Measurements from ENCODE around the gene PARD6G. TPM values are rescaled to one million over a fixed set of nuclear protein-coding genes. Genes with fewer than 3 reads are reported as not detected.

Gene PARD6G
- total RNA-seq, 1 donor from 2014 or later: 30.7 TPM

DNA sequence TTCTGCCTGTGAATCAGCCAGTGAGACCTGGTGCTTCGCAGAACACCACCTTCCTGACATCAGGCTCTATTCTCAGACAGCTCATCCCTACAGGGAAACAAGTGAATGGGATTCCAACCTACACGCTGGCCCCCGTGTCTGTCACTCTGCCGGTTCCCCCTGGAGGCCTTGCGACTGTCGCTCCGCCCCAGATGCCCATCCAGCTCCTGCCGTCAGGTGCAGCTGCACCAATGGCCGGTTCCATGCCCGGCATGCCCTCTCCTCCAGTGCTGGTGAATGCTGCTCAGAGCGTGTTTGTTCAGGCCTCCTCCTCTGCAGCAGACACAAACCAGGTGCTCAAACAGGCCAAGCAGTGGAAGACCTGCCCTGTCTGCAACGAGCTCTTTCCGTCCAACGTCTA is 110.2 kb downstream of the PARD6G start:
- no peak for DNase-seq (ENCODE audit: low spot score in 2 of 2, unreplicated experiment in 2 of 2)
- H3K27ac Mint-ChIP-seq: no peak overlapping the region
- peaks cover 3% of the 10 kb centered on the region for H3K4me1 Mint-ChIP-seq
- H3K4me3 Mint-ChIP-seq: no peak overlapping the region
- TF ChIP-seq, protein P1, sequence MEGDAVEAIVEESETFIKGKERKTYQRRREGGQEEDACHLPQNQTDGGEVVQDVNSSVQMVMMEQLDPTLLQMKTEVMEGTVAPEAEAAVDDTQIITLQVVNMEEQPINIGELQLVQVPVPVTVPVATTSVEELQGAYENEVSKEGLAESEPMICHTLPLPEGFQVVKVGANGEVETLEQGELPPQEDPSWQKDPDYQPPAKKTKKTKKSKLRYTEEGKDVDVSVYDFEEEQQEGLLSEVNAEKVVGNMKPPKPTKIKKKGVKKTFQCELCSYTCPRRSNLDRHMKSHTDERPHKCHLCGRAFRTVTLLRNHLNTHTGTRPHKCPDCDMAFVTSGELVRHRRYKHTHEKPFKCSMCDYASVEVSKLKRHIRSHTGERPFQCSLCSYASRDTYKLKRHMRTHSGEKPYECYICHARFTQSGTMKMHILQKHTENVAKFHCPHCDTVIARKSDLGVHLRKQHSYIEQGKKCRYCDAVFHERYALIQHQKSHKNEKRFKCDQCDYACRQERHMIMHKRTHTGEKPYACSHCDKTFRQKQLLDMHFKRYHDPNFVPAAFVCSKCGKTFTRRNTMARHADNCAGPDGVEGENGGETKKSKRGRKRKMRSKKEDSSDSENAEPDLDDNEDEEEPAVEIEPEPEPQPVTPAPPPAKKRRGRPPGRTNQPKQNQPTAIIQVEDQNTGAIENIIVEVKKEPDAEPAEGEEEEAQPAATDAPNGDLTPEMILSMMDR (IDR thresholded peaks at IDR 0.05; ENCODE audit: unreplicated experiment): no peak
- H3K36me3 Mint-ChIP-seq: peaks cover 40% of the 10 kb centered on the region
- no peaks in the 10 kb centered on the region for H3K9me3 Mint-ChIP-seq
- no peaks in the 10 kb centered on the region for H3K27me3 Mint-ChIP-seq (ENCODE audit: low read depth)

DNA sequence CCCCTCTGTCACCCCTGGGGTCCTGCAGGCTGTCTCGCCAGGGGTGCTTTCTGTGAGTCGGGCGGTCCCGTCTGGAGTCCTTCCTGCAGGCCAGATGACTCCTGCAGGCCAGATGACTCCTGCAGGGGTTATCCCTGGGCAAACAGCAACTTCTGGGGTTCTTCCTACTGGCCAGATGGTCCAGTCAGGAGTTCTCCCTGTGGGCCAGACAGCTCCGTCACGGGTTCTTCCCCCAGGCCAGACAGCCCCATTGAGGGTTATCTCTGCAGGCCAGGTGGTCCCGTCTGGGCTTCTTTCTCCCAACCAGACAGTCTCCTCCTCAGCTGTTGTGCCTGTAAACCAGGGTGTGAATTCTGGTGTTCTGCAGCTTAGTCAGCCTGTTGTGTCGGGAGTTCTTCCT is 110.6 kb downstream of the PARD6G start:
- no peaks in the 10 kb centered on the region for H3K27me3 Mint-ChIP-seq (ENCODE audit: low read depth)
- H3K9me3 Mint-ChIP-seq: no peaks in the 10 kb centered on the region
- no peak overlapping the region for H3K4me3 Mint-ChIP-seq
- TF ChIP-seq, protein P1 (IDR thresholded peaks at IDR 0.05; ENCODE audit: unreplicated experiment): no peak
- H3K4me1 Mint-ChIP-seq: peaks cover 8% of the 10 kb centered on the region
- H3K27ac Mint-ChIP-seq: no peak overlapping the region
- DNase-seq (ENCODE audit: low spot score in 2 of 2, unreplicated experiment in 2 of 2): no peak
- H3K36me3 Mint-ChIP-seq: peaks cover 43% of the 10 kb centered on the region

DNA sequence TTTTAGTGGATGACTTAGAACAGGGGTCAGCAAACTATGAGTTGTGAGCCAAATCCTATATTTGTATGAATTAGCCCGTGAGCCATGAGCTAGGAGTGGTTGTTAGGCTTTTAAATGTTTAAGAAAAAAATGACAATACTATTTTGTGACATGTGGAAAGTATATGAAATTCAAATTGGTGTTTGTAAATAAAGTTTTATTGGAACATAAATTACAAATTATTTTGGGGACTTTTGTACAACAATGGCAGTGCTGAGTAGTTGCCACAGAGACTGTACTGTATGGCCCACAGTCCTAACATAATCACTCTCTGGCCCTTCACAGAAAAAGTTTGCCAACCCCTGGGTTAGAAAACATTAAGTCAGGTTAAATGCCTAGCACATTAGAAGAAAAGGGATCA is 112.2 kb downstream of the PARD6G start:
- H3K4me1 Mint-ChIP-seq: peaks cover 18% of the 10 kb centered on the region
- DNase-seq (ENCODE audit: low spot score in 2 of 2, unreplicated experiment in 2 of 2): no peak
- no peaks in the 10 kb centered on the region for H3K9me3 Mint-ChIP-seq
- H3K4me3 Mint-ChIP-seq: no peak overlapping the region
- TF ChIP-seq, protein P1 (IDR thresholded peaks at IDR 0.05; ENCODE audit: unreplicated experiment): no peak
- H3K36me3 Mint-ChIP-seq: peaks cover 47% of the 10 kb centered on the region
- no peak overlapping the region for H3K27ac Mint-ChIP-seq
- no peaks in the 10 kb centered on the region for H3K27me3 Mint-ChIP-seq (ENCODE audit: low read depth)

DNA sequence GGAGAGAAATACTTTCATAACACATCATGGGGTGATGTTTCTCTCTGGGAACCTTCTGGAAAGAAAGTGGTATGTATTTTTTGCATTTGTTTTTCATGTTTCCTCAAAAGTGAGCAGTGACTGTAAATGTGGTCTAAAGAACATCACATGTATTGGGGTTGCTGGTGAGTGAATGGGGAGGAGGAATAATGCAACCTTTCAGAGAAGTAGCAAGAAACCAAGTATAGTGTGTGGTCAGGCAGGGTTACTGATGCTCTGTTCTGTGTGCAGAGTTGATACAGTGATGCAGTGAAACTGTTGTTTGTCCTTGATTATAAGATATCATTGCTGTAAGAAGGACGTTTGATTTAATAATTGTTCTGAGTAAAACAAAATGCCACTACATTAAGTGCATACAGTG is 114.2 kb downstream of the PARD6G start:
- no peaks in the 10 kb centered on the region for H3K27me3 Mint-ChIP-seq (ENCODE audit: low read depth)
- no peak for DNase-seq (ENCODE audit: low spot score in 2 of 2, unreplicated experiment in 2 of 2)
- peaks cover 45% of the 10 kb centered on the region for H3K36me3 Mint-ChIP-seq
- TF ChIP-seq, protein P1 (IDR thresholded peaks at IDR 0.05; ENCODE audit: unreplicated experiment): no peak
- no peaks in the 10 kb centered on the region for H3K9me3 Mint-ChIP-seq
- no peak overlapping the region for H3K4me3 Mint-ChIP-seq
- peaks cover 21% of the 10 kb centered on the region for H3K4me1 Mint-ChIP-seq
- H3K27ac Mint-ChIP-seq: no peak overlapping the region

DNA sequence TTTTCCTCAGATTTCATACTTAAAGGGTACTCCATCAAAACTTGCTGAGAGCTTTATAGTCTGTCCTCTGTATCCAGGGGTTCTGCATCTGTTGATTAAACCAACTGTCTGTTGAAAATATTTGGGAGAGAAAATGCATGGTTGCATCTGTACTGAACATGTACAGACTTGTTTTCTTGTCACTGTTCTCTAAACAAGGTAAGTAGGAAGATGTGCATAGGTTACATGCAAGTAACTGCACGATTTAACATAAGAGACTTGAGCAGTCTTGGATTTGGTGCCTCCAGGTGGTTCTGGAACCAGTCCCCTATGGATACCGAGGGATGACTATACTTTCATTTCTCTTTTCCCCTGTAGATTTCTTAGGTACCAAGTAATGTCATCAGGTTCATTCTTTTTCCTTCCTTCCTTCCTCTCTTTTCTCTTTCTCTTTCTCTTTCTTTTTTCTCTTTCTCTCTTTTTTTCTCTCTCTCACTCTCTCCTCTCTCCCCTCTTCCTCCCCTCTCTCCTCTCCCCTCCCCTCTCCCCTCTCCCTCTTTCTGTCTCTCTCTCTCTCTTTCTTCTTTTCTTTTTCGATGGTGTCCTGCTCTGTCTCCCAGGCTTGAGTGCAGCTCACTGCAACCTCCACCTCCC is 115.0 kb downstream of the PARD6G start:
- Mint-ChIP-seq H3K27ac (peak overlapping the region; percentile 23), H3K4me1 (peaks cover 21% of the 10 kb centered on the region), H3K36me3 (peaks cover 49% of the 10 kb centered on the region), H3K27me3 (ENCODE audit: low read depth) (no peaks in the 10 kb centered on the region), H3K9me3 (peaks cover 3% of the 10 kb centered on the region), H3K4me3 (no peak overlapping the region)
- TF ChIP-seq, protein P1 (IDR thresholded peaks at IDR 0.05; ENCODE audit: unreplicated experiment): no peak
- no peak for DNase-seq (ENCODE audit: low spot score in 2 of 2, unreplicated experiment in 2 of 2)

DNA sequence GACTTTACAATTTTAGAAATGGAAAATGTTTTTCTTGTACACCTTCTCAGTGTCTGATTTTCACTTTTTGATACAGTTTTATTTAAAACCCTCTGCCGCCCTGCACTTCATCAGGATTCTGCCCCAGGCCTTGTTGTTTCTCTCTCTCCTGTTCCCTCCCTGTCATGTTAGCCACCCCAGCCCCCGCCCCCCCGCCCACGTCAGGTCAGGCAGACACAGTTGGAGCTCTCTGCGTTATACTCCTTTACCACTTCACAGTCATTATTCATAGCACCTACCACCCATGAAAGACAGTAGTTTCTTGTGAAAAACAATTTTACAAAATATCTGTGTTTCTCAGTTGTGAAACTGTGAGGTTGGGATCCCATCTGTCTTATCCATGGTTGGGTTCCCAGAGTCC is 116.8 kb downstream of the PARD6G start:
- Mint-ChIP-seq H3K27me3 (ENCODE audit: low read depth) (no peaks in the 10 kb centered on the region), H3K4me1 (peaks cover 21% of the 10 kb centered on the region), H3K36me3 (peaks cover 51% of the 10 kb centered on the region), H3K27ac (no peak overlapping the region), H3K4me3 (no peak overlapping the region), H3K9me3 (peaks cover 10% of the 10 kb centered on the region)
- DNase-seq (ENCODE audit: low spot score in 2 of 2, unreplicated experiment in 2 of 2): no peak
- TF ChIP-seq, protein P1 (IDR thresholded peaks at IDR 0.05; ENCODE audit: unreplicated experiment): no peak
